Neural crest cell (in vitro differentiated cells): ENCODE data around the gene PRKD3. TPM values are rescaled to one million over a fixed set of nuclear protein-coding genes. Genes with fewer than 3 reads are reported as not detected.

Source experiments
- DNase-seq: peaks from one replicate; pipeline ENCODE4 v3.0.0; 2021; ENCODE audit warnings: low read depth, mixed read lengths, low spot score
- H3K27ac Mint-ChIP-seq: one replicate; pipeline ENCODE4 v1.8.0; 2021; ENCODE audit warnings: mild to moderate bottlenecking, mixed read lengths; ENCODE audit not compliant: unreplicated experiment
- H3K27me3 Mint-ChIP-seq: 2 replicates; pipeline ENCODE4 v1.8.0; 2021; ENCODE audit warnings: low read depth, mild to moderate bottlenecking, mixed read lengths
- H3K36me3 Mint-ChIP-seq: 2 replicates; pipeline ENCODE4 v1.8.0; 2021; ENCODE audit warnings: low read depth, mild to moderate bottlenecking, mixed read lengths
- H3K4me1 Mint-ChIP-seq: 2 replicates; pipeline ENCODE4 v1.8.0; 2021; ENCODE audit warnings: mixed read lengths
- H3K4me3 Mint-ChIP-seq: one replicate; pipeline ENCODE4 v1.8.0; 2021; ENCODE audit warnings: mild to moderate bottlenecking, mixed read lengths
- H3K9me3 Mint-ChIP-seq: 2 replicates; pipeline ENCODE4 v1.8.0; 2021; ENCODE audit warnings: mixed read lengths
- total RNA-seq: library from RNA; stranded (reverse); gene quantifications from 2 replicates; pipeline ENCODE4 v1.2.1, GENCODE V29; 2021
- TF ChIP-seq, protein P1 (sequence below): fragments of 200-600 bp; sonication (generic); conservative IDR thresholded peaks from 2 replicates; pipeline ENCODE4 v1.5.0; 2021; ENCODE audit warnings: antibody characterized with exemption, mild to moderate bottlenecking

PRKD3 gene
- total RNA-seq, 1 donor from 2014 or later: 62.6 TPM

DNA sequence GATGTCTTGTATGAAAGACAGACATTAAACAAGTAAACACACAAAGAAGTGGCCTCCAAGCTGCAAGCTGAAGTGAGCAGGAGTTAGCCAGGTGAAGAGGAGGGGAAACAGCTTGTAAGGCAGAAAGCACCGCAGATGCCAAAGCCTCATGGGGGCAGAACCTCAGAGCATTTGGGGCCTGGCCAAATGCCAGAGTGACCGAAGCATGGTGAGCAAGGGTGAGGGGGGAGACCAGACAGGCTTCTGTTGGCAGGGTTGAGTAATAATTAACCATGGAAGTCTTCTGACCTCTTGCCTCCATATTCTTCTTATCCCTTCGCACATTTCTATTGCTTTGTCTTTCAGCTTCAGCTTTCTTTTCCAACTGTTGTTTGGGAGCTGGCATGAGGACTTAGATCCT is 25.4 kb upstream of the PRKD3 start:
- Mint-ChIP-seq H3K27ac (no peak overlapping the region), H3K36me3 (no peaks in the 10 kb centered on the region), H3K9me3 (no peaks in the 10 kb centered on the region), H3K4me3 (no peak overlapping the region), H3K4me1 (peaks cover 7% of the 10 kb centered on the region), H3K27me3 (no peaks in the 10 kb centered on the region)
- TF ChIP-seq, protein P1, sequence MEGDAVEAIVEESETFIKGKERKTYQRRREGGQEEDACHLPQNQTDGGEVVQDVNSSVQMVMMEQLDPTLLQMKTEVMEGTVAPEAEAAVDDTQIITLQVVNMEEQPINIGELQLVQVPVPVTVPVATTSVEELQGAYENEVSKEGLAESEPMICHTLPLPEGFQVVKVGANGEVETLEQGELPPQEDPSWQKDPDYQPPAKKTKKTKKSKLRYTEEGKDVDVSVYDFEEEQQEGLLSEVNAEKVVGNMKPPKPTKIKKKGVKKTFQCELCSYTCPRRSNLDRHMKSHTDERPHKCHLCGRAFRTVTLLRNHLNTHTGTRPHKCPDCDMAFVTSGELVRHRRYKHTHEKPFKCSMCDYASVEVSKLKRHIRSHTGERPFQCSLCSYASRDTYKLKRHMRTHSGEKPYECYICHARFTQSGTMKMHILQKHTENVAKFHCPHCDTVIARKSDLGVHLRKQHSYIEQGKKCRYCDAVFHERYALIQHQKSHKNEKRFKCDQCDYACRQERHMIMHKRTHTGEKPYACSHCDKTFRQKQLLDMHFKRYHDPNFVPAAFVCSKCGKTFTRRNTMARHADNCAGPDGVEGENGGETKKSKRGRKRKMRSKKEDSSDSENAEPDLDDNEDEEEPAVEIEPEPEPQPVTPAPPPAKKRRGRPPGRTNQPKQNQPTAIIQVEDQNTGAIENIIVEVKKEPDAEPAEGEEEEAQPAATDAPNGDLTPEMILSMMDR: no peak
- no peak for DNase-seq

DNA sequence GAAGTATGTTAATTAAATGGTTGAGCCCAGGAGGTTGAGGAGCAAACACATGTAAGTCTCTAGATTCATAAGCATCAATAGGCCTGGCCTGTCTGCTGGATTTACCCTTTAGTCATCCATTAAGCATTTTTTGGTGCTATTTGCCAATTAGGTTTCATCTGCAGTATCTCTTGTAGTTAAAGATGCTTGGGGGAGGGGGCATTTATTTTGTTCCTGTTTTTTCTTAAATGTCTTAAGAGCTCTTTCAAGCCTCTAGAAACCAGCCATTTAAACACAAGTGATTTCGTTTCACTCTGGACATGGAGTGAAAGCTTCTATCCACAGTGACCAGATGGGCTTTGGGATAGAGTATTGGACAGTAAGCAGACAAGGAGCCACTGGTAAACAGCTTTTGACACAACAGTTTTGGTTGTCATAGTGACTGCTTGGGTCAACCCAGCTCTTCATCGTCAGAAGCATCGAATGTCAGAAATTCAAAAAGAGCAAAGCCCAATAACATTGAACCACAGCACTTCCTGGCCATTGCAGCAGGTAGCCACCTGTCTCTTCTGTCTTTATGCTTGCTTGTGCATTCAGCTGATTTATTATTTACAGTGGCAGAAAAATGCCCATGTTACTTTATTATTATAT is 24.7 kb upstream of the PRKD3 start:
- TF ChIP-seq, protein P1: no peak
- H3K27me3 Mint-ChIP-seq: no peaks in the 10 kb centered on the region
- H3K4me1 Mint-ChIP-seq: peaks cover 7% of the 10 kb centered on the region
- no peak overlapping the region for H3K27ac Mint-ChIP-seq
- no peak overlapping the region for H3K4me3 Mint-ChIP-seq
- no peak for DNase-seq
- no peaks in the 10 kb centered on the region for H3K36me3 Mint-ChIP-seq
- no peaks in the 10 kb centered on the region for H3K9me3 Mint-ChIP-seq

DNA sequence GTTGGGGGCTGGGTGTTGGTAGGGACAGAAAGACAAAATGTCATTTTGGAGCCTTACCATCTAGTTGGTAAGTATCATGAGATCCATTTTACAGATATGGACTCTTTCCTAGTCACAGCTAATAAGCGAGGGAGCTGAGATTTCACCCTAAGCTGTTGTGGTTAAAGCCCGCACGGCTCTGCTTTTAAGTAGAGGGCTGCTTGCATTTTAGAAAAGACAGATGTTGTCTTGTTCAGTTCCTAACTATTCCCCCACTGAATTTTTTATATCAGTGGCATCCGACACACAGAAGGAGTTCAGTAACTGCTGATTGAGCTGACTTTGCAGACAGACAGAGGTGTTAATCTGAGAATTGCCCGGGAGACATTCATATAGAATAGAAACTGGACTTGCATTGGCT is 23.5 kb upstream of the PRKD3 start:
- Mint-ChIP-seq H3K27me3 (no peaks in the 10 kb centered on the region), H3K4me3 (no peak overlapping the region), H3K9me3 (no peaks in the 10 kb centered on the region), H3K4me1 (peaks cover 7% of the 10 kb centered on the region), H3K36me3 (no peaks in the 10 kb centered on the region), H3K27ac (no peak overlapping the region)
- TF ChIP-seq, protein P1: no peak
- DNase-seq: no peak

GRCh38 chr2:37344453-37345361 is 20.1 kb upstream of the PRKD3 start, which contains the start of gene QPCT:
QPCT (plus strand) TSS chr2:37344630; CDS start chr2:37344732, 102 bp downstream.
- H3K4me3 Mint-ChIP-seq: no peak within 1 kb of the TSS
- no peak for DNase-seq
- no peak within 1 kb of the TSS for H3K27ac Mint-ChIP-seq
- H3K9me3 Mint-ChIP-seq: no peaks in the 10 kb centered on the region
- H3K4me1 Mint-ChIP-seq: peaks cover 7% of the 10 kb centered on the region
- no peaks in the 10 kb centered on the region for H3K36me3 Mint-ChIP-seq
- TF ChIP-seq, protein P1: no peak
- no peaks in the 10 kb centered on the region for H3K27me3 Mint-ChIP-seq

- TF ChIP-seq, protein P1: peak; percentile 36
- no peaks in the 10 kb centered on the region for H3K36me3 Mint-ChIP-seq
- no peak for DNase-seq
- no peaks in the 10 kb centered on the region for H3K27me3 Mint-ChIP-seq
- no peaks in the 10 kb centered on the region for H3K9me3 Mint-ChIP-seq
- H3K4me3 Mint-ChIP-seq: no peak overlapping the region
- H3K27ac Mint-ChIP-seq: no peak overlapping the region
- peaks cover 3% of the 10 kb centered on the region for H3K4me1 Mint-ChIP-seq
Observed at GRCh38 chr2:37343537-37344434, 19.2 kb upstream of the PRKD3 start.
